Calu3 (cell line): ENCODE data around the gene HCAR1. TPM values are rescaled to one million over a fixed set of nuclear protein-coding genes. Genes with fewer than 3 reads are reported as not detected.
"Not testable (repeated sequence)": the region's sequence is repeated elsewhere in the genome, so short reads cannot be mapped to it uniquely, and the experiment has no call there.

ENCODE experiments used
- BruUV-seq: library from RNA; stranded (reverse); fragments of 400-500 nt; replicated peaks from 2 replicates; lab custom pipeline; 2021; lab: Mats Ljungman, UMichigan
- CTCF ChIA-PET: fragments of 300-600 bp; sonication (Branson Sonifier 250); formaldehyde crosslinking; loops from one replicate; lab custom pipeline; 2022; ENCODE audit warnings: antibody characterized with exemption; lab: Charles Lee
- DNase-seq: peaks from one replicate; pipeline ENCODE4 v3.0.0; 2022
- H3K27ac Mint-ChIP-seq: one replicate; pipeline ENCODE4 v1.8.0; 2022; ENCODE audit warnings: mixed read lengths; ENCODE audit not compliant: unreplicated experiment
- H3K27me3 Mint-ChIP-seq: one replicate; pipeline ENCODE4 v1.8.0; 2022; ENCODE audit warnings: mixed read lengths; ENCODE audit not compliant: unreplicated experiment
- H3K36me3 Mint-ChIP-seq: one replicate; pipeline ENCODE4 v1.8.0; 2022; ENCODE audit warnings: mild to moderate bottlenecking, moderate library complexity, mixed read lengths; ENCODE audit not compliant: insufficient read depth, unreplicated experiment
- H3K4me1 Mint-ChIP-seq: one replicate; pipeline ENCODE4 v1.8.0; 2022; ENCODE audit warnings: mild to moderate bottlenecking, low read depth, mixed read lengths; ENCODE audit not compliant: unreplicated experiment
- H3K4me3 Mint-ChIP-seq: one replicate; pipeline ENCODE4 v1.8.0; 2022; ENCODE audit warnings: mild to moderate bottlenecking, low read depth, moderate library complexity, mixed read lengths; ENCODE audit not compliant: unreplicated experiment
- H3K9me3 Mint-ChIP-seq: one replicate; pipeline ENCODE4 v1.8.0; 2022; ENCODE audit warnings: low read depth, mixed read lengths; ENCODE audit not compliant: unreplicated experiment
- CTCF ChIP-seq: fragments of 200-600 bp; IDR thresholded peaks from one replicate; pipeline ENCODE4 v1.8.0; 2022; ENCODE audit warnings: antibody characterized with exemption; ENCODE audit not compliant: unreplicated experiment
- intact Hi-C: fragments of 100-400 bp; cut with micrococcal nuclease; formaldehyde crosslinking; loops from one replicate; pipeline ENCODE4 v1.10.0; 2022; ENCODE audit not compliant: unreplicated experiment
- total RNA-seq: library from RNA; stranded (reverse); gene quantifications from 2 replicates; pipeline ENCODE4 v1.2.3, GENCODE V29; 2022

HCAR1 gene
- total RNA-seq, 1 experiment from 2014 or later, result 5.9 TPM

GRCh38 chr12:122724641-122725243 lies 5.9 kb downstream of the HCAR1 start:
- H3K4me3 Mint-ChIP-seq, result no peak overlapping the region
- peak overlapping the region; percentile 81 for H3K27ac Mint-ChIP-seq
- H3K27me3 Mint-ChIP-seq, result no peaks in the 10 kb centered on the region
- TF ChIP-seq CTCF, result no peak
- H3K9me3 Mint-ChIP-seq, result no peaks in the 10 kb centered on the region
- H3K36me3 Mint-ChIP-seq, result peaks cover 1% of the 10 kb centered on the region
- no peak for DNase-seq
- no TSS peak for BruUV-seq
- CTCF ChIA-PET, result interaction anchor here (0.6 to 1.1 kb wide), 2 partner anchors 46 to 640 kb away, joined by 3 to 6 read pairs; no protein-coding TSS in a partner anchor
- H3K4me1 Mint-ChIP-seq, result peaks cover 65% of the 10 kb centered on the region
- intact Hi-C loops, result no loop called here

GRCh38 chr12:122722387-122722786 lies 8.3 kb downstream of the HCAR1 start:
- H3K9me3 Mint-ChIP-seq, result no peaks in the 10 kb centered on the region
- DNase-seq, result no peak
- TF ChIP-seq CTCF, result no peak
- no peaks in the 10 kb centered on the region for H3K36me3 Mint-ChIP-seq
- CTCF ChIA-PET, result no interaction called here
- intact Hi-C loops, result no loop called here
- peaks cover 42% of the 10 kb centered on the region for H3K4me1 Mint-ChIP-seq
- BruUV-seq, result no TSS peak
- no peak overlapping the region for H3K4me3 Mint-ChIP-seq
- H3K27ac Mint-ChIP-seq, result no peak overlapping the region
- no peaks in the 10 kb centered on the region for H3K27me3 Mint-ChIP-seq

- peaks cover 36% of the 10 kb centered on the region for H3K4me1 Mint-ChIP-seq
- no TSS peak for BruUV-seq
- no peaks in the 10 kb centered on the region for H3K27me3 Mint-ChIP-seq
- peak overlapping the region; percentile 58 for H3K27ac Mint-ChIP-seq
- H3K36me3 Mint-ChIP-seq, result no peaks in the 10 kb centered on the region
- no peak for TF ChIP-seq CTCF
- CTCF ChIA-PET, result interaction anchor here (0.6 kb wide), 3 partner anchors 15 to 270 kb away, joined by 3 to 6 read pairs (median 5); no protein-coding TSS in a partner anchor
- H3K9me3 Mint-ChIP-seq, result no peaks in the 10 kb centered on the region
- no peak for DNase-seq
- H3K4me3 Mint-ChIP-seq, result peak overlapping the region; percentile 14
- intact Hi-C loops, result no loop called here
Measured at GRCh38 chr12:122721057-122721545, 9.5 kb downstream of the HCAR1 start.

- H3K27me3 Mint-ChIP-seq, CTCF ChIA-PET, H3K9me3 Mint-ChIP-seq, BruUV-seq, H3K36me3 Mint-ChIP-seq, DNase-seq, H3K27ac Mint-ChIP-seq, H3K4me3 Mint-ChIP-seq, intact Hi-C loops: not testable (repeated sequence)
- peaks cover 17% of the 10 kb centered on the region for H3K4me1 Mint-ChIP-seq
Measured at GRCh38 chr12:122716658-122717057, 14.0 kb downstream of the HCAR1 start, which contains the start of gene HCAR3. Gene HCAR3 (minus strand): TSS chr12:122716811. CDS start chr12:122716737, 74 bp downstream.

- DNase-seq, H3K9me3 Mint-ChIP-seq, H3K4me3 Mint-ChIP-seq, H3K36me3 Mint-ChIP-seq, BruUV-seq, CTCF ChIA-PET, H3K27me3 Mint-ChIP-seq, H3K27ac Mint-ChIP-seq, intact Hi-C loops: not testable (repeated sequence)
- H3K4me1 Mint-ChIP-seq, result peaks cover 17% of the 10 kb centered on the region
Measured at GRCh38 chr12:122715211-122715610, 15.4 kb downstream of the HCAR1 start.

- CTCF ChIA-PET, DNase-seq, H3K27me3 Mint-ChIP-seq, H3K9me3 Mint-ChIP-seq, intact Hi-C loops, BruUV-seq, H3K4me3 Mint-ChIP-seq, H3K27ac Mint-ChIP-seq, H3K36me3 Mint-ChIP-seq: not testable (repeated sequence)
- peaks cover 20% of the 10 kb centered on the region for H3K4me1 Mint-ChIP-seq
Measured at GRCh38 chr12:122713491-122714188, 17.0 kb downstream of the HCAR1 start.

- H3K4me3 Mint-ChIP-seq, DNase-seq, H3K36me3 Mint-ChIP-seq, H3K9me3 Mint-ChIP-seq, H3K27me3 Mint-ChIP-seq, H3K27ac Mint-ChIP-seq, intact Hi-C loops, BruUV-seq: not testable (repeated sequence)
- CTCF ChIA-PET, result interaction anchor here (0.6 kb wide), 1 partner anchor 923 kb away, joined by 5 read pairs; no protein-coding TSS in a partner anchor
- peaks cover 20% of the 10 kb centered on the region for H3K4me1 Mint-ChIP-seq
Measured at GRCh38 chr12:122711266-122711665, 19.4 kb downstream of the HCAR1 start.
